ENCODE results near the gene PSMA3.

PSMA3 gene

DNA sequence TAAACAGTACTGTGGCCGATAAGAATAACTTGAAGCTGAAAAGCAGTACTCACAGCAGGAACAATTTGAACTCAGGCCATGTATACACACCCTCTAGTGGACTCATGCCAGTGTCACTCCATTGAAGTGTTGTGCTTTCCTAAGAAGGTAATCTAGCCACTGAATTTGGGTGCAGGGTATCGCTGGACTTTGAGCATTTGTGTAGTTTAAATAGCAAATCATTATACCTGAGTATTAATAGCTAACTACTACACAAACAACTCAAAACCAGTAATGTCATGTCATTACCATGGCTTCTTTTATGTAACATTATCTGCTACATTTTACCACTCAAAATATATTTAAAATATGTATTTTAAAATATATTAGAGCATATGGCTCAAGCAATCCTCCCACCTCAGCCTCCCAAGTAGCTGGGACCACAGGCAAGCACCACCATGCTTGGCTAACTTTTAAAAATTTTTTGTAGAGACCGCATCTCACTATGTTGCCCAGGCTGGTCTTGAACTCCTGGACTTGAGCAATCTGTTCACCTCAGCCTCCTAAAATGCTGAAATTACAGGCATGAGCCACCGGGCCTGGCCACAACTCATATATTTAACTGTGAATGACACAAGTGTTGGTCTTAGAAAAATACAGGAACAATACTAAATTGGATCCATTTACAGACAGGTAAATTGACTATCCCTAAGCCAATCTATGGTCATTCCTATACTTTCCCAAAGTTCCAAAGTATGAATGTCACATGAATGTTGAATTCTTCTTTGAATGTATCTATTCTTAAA is 28.1 kb downstream of the PSMA3 start:
- no peak for DNase-seq

DNA sequence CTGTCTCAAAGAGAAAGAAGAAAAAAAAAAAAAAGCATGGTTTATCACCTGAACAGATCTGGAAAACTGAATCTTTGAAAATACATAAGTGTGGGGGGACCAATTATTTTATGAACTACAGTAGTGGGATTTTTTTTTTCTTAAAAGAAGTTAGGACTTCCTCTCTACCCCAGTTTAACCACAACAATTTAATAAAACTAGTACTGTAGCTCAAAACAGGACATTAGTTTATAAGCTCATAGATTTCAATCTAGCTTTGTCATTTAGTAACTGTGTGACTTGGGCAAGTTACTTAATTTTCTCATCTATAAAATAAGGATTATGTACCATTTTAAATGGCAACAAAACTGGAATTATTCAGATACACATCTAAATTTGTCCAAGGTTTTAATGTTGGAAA is 30.2 kb downstream of the PSMA3 start:
- DNase-seq, result no peak

DNA sequence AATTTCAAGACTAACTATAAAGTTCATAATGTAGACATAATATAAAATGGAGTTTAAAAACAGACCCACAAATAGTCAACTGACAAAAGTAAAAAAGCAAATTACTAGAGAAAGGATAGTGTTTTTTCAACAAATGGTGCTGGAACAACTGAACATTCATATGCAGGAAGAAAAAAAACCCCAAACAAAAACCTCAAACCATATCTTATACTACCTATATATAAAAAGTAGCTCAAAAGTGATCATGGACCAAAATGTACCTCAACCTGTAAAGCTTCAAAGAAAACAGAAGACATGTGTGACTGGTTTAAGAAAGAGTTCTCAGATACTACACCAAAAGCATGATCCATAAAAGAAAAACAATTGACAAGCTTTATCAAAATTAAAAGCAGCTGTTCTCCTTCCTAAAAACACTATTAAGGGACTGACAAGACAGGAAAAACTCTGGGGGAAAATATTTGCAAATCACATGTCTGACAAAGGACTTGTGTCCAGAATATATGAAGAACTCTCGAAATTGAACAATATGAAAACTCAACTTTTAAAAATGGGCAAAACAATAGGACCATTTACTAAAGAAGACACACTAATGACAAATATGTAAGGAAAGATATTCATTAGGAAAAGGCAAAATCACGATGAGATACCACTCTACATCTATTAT is 31.0 kb downstream of the PSMA3 start:
- DNase-seq, result no peak

DNA sequence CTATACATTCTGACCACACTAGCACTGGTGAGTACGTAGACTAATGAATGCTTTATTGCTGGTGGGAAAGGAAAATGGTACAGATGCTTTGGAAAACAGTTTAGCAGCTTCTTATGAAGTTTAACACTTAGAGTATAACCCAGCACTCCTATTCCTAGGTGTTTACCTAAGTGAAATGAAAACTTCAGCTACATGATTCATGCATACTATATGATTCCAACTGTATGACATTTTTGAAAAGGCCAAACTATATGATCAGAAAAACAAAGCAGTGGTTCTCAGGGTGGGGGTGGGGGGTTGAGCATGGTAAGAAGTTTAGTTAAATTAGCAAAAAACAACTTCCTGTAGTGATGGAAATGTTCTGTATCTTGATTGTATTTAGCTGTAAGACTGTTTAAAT is 31.6 kb downstream of the PSMA3 start:
- no peak for DNase-seq

DNA sequence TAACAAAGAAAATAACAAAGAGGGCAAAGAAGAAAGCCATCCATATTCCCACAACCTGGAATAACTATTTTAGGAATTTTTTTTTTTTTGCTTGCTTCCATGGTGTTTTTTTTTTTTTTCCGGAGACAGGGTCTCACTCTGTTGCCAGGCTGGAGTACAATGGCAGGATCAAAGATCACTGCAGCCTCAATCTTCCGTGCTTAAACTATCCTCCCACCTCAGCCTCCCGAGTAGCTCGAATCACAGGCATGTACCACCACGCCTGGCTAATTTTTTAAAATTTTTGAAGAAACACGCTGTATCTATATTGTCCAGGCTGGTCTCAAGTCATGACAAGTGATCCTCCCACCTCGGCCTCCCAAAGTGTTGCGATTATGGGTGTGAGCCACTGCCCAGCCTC is 33.5 kb downstream of the PSMA3 start:
- DNase-seq, result no peak

DNA sequence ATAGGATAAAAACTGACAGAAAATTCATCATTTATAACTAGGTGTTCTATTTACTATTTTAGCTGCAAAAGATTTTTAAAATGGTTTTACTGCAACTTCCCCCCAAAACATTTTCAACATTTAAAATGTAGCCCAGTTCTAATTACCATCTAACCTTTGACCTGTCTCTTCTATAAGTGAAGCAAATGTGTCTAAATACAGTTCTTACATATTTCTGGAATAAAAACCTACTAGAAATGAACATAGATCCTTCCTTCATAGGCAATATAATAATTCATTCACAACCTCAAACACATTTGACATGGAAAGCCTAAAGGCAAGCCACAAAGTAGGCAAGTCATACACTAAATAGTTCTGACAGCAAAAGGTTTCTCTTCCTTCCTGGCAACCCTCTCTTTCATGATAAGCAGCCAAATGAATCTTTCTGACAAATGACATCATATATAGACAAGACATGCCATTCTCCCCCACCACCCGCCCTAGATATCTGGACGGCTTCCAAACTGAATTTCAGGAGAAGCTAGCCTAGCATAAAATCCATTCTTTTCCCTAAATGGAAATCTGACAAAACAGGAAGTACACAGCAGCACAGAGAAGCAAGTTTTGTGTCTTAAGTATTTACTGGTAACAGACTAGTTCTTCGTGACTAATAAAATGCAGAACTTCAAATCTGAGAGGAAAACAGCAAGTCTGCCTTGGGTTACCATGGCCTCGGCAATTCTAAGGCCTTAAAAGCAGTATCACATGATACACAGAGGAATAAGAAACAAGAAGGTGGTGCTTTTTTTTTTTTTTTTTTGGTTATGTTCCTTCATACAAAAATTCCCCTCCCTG is 36.5 kb downstream of the PSMA3 start:
- DNase-seq, result no peak

DNA sequence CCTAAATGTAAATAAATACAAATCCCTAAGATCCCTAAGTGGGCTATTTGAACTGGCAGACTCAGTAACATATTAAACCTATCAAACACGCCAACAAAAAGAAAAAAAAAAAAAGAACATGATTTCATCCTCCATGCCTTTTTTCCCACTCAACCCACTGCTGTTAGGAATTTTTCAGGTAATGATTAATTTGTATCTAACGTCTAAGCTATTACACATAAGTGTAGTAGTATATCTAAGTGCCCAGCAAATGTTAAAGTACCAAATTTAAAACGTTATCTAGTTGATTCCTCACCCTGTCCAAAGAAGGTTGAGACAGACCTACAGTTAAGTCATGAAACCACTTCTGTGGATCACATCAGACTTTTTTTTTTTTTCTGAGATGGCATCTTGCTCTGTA is 37.3 kb downstream of the PSMA3 start:
- no peak for DNase-seq

DNA sequence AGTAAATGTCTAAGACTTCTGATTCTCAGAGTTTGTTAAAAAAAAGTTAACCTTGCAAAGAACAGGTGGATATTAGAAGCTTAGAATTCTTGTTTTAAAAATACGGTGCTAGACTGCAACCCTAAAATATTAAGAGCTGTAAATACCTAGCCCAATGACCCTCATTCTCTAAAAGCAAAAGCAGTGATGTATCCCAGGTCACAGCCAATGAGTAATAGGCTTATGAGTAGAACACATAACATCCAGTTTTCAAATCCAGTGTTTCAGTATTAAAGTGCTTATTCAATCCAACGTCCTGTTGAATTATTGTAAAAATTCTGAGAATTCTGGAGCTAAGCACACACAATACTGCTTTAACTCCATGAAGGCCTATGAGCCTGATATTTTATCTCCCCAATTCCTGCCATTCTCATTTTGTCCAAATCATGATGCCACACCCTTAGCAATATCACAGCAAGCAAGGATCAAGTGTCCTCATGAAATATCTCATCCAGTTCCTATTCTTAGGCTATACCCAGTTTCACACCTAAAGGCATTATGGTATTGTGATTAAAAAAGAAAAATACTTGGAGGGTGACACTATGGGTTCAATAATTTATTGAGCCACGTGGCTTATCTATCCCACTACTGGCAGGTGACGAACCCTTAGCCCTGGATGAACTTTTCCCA is 38.4 kb downstream of the PSMA3 start:
- no peak for DNase-seq

DNA sequence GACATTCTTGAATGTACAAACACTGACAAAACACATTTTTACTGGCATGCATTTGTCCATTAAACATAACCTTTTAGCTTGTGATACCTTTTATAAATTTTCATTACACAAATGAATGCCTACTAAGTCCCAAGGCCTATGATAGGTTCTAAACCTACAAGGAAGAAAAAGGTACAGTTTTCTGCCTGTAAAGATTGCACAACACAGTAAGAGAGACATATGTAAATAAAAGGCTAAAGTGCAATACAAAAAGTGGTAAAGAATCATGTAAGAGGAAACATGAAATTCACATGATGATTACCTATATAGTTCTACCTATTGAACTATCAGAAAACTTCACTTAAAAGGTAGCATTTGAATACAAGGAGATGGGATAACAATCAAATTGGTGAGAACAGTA is 39.1 kb downstream of the PSMA3 start:
- DNase-seq, result no peak

DNA sequence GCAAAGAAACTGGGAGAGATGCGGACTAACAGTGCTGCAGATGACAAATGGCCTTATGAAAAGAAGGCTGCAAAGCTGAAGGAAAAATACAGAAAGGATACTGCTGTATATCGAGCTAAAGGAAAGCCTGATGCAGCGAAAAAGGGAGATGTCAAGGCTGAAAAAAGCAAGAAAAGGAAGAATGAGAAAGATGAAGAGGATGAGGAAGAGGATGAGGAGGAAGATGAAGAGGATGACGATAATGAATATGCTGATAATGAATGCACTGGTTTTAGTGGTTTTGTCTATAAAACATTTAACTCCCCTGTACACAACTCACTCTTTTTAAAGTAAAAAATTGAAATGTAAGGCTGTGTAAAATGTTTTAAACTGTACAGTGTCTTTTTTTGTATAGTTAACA is 40.5 kb downstream of the PSMA3 start:
- no peak for DNase-seq

DNA sequence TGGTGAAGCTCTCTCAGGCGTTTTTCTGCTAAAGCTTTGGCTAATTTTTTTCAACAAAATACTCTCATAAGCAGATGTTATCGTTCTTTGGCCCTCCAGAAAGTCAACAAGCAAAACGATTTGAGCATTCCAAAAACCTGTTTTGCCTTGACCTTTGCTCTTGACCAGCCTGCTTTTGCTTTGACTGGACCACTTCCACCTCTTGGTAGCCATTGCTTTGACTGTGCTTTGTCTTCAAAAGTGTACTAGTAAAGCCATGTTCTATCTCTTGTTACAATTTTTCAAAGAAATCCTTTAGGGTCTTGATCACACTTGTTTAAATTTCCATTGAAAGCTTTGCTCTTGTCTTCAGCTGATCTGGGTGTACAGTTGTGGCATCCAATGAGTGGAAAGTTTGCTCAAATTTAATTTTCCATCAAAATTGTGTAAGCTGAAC is 43.0 kb downstream of the PSMA3 start:
- DNase-seq, result no peak

DNA sequence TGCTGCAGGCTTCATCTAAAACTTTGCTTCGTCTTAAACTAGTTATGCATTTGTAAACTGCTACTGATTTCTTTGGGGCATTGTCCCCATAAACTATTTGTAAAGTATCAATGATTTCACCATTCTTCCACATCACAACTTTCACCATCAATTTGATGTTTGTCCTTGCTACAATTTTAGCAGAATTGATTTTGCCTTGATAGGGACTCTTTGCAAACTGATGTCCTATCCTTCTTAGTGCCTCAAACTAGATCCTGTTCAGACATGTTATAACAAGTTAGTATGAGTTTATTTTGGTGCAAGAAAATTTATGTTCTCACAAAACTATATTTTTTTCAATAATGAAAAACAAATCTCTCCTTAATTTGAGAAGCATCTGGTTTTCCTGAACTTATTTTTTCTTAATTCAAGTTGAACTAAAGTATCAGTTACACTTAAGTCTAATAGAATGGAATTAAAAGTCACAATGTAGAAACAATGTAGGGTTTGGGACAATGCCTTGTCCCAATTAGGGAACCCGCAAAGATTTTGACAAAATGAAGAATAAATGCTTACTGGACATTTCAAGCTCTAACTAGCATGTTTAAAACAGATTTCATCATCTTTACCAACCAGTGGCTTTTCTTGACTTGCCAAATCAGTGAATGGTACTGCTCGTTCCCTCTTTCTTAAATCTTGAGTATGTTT is 43.6 kb downstream of the PSMA3 start:
- DNase-seq, result no peak

DNA sequence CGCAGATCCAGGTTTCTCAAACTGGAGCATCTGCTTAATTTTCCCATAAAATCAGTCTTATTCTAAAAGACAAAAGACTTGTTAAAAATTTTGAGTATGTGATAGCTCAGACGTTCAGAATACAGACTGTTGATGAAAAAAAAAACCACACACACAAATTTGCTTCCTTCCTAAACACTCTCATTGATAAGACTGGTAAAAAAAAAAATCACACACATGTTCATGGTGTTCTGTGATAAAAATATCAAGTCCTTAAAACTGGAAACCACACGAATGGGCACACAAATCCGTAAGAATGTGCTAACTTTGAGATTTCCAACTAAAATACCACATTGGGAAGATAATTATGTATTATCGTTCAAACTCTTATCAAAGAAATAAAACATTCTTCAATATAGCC is 47.0 kb downstream of the PSMA3 start:
- DNase-seq, result no peak

DNA sequence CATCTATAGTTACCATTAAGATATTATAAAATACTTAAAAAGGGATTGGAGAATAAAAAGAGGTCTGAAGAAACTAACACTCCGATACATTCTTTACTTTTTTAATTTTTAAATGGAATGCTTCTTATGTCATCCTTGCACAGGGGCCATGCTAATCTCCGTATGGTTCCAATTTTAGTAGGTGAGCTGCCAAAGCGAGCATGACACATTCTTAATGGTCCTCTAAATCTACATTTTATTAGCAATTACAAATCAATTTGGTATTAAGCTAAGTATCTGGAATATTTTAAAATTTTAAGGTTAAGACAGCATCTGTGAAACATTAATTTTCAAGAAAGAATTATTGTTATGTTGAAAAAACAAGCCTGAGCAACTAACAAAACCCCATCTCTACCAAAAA is 47.5 kb downstream of the PSMA3 start:
- no peak for DNase-seq

DNA sequence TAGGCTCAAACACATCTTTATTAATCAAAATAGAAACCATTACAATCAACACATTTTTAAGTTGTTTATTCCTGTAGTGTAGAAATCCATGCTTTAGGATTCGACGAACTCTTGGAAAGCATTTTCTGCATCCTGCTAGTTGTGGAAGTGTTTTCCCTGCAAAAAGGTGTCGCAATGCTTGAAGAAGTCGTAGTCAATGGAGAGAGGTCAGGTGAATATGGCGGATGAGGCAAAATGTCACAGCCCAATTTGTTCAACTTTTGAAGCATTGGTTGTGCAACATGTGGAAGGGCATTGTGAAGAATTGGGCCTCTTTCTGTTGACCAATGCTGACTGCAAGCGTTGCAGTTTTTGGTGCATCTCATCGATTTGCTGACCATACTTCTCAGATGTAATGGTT is 49.6 kb downstream of the PSMA3 start:
- no peak for DNase-seq

DNA sequence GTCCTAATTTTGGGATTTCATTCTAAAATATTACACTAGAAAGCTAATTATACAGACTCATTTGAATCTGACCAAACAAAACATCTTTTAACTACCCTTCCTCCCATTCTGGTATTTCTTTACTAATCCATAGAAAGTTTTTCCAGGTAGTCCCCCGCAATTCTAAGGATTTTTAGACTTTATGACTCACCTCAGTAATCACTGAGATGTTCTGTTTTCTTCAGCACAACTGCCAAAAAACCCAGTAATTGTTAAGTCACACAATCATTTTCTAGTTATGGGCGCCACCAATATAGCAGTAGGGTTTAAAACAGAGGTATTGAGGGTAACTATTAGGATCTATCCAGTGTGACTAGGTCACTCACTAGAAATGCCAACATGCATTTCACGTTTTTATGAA is 52.1 kb downstream of the PSMA3 start:
- DNase-seq, result no peak

DNA sequence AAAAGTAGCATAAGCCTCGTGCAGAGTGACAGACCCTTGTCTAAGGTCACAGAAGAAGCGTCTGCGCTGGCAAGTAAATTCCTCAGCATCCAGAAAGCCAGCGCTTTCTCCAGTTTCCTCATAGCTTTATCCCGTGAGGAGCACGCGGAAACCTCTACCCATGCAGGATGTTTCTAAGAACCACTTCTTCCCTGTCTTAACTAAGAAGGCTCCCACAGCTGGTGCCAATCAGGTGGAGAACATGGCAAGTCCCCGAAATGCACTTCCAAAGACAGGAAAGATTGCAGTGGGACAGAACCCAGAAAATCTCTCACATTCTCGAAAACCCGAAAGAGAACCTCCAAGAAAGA is 52.7 kb downstream of the PSMA3 start:
- no peak for DNase-seq

DNA sequence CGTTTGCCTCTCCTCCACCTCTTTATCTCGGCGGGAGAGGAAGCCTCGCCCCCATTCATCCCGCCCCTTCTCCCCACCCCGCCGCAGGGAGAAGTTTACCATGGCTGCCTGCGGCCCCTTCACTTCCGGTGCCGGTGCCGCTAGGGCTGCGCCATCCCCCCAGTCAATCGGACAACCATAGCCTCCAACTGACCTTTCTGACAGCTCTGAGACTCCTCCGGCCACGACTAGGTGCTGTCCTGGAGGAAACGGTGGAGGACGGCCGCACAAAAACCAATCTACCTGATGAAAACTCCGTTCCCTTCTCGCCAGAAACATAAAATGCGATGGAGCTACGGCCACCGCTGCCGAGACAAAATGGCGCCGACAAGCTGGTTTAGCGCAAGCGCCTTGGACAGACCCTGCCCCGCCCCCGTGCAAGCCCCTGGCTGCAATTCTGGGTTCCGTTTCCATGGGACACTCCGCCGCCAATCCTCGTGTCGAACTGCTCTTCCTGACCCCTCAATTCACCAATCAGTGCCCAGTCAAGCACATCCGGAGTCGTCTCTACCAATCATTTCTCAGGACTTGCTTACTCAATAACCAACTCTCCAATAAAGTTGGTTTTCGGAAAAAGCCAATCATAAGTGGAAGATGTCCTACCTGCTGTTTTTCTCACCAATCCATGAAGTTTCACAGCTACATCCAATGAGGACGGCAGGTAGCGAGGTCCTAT is 53.3 kb downstream of the PSMA3 start:
- peak; percentile 99 for DNase-seq

DNA sequence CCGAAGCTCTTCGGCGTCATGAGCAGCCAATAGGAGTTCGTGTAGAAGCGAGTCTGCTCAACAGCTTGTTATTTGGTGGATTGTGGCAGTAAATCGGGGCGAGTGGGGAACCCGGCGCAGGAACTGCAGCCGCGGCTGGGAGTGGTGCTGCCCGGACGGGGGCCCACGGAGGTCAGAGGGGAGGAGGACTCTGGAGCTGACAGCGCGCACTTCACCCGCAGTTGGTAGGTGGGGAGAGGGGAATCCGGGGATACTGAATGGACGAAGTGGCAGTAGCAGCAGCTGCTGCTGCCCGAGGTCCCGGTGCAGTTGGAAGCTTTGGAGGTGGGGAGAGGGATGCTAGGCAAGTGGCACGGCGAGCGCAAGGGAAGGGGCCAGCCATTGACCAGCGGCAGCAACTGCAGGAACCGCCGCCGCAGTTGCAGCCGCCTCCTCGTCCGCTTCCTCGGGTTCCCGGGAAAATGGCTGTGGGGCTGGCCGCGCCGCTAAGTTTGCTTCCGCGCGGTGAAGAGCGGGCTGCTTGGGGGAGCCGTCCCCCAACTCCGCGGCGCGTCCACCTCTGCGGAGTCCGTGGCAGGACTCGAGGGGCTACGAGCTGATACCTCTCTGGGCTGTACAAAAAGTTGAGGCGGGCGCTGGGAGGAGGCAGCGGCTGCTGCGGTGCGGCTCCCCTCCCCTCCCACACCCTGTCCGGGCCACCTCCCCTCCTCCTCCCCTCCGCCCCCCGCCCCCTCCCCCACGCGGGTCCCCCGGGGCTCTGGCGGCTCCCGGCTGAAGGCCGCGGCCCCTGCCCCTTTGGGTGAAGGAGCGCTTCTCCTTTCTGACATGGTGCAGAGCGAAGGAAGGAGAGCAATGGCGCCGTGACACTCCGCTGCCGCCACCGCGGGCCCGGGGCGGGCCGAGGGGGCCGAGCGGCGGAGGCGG is 54.1 kb downstream of the PSMA3 start, which contains the start of gene ARID4A:
Gene ARID4A, plus strand, starts transcription at position 79 of the 924 bp plus-strand sequence. CDS start 1,300 bp downstream, outside the sequence.
- no peak for DNase-seq

DNA sequence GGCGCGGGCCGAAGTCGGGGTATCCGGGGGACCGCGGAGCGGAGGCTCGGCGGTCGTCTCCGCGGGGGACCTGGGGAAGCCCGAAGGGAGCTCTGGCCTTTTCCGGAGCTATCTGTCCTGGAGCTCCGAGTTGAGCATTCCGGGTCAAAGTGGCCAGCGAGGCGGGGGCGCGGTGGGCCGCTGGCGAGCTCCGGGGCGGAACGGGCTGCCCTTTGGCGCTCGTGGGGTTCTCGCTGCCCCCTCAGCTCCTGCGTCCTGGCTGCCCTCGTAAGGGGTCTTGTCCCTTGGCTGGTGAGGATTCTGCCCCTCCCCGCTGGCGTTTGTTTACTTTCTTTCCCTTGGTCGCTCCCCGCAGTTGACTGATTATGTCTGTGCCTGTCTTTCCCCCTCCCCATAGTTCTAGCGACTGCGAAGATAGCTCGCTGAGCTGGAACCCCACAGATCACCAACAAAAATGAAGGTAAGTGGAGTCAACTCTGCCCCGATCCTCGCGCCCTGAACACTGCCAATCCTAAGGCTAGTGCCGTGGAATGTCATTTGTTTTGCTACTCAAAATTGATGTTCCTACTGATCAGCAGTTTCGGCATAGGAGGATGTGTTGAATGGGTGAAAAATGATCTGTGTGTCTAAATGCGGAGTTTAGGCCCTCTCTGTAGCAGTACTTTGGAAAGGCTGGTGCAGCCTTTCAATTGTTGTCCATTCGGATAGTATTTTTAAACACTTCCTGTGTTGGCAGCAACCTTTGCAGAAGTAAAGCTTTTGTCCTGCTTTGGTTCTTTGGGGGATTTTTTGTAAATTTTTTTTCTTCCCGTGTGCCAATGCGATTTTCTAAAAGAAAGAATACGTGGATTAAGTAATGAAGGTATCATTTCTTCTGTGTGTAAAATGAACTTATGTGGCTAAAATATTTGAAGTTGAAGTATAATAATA is 55.0 kb downstream of the PSMA3 start:
- no peak for DNase-seq
